GM18867 (cell line): ENCODE data around the gene TACC3.
A peak's percentile ranks its signal among the peaks of the same experiment; 100 is the strongest.

Source experiments
- ATAC-seq: cut with Tn5 transposase; IDR thresholded peaks from one replicate; pipeline ENCODE4 v1.9.1; 2021; ENCODE audit warnings: mild to moderate bottlenecking, moderate library complexity; ENCODE audit not compliant: unreplicated experiment

The TACC3 gene

GRCh38 chr4:1788254-1788973, 67.1 kb downstream of the TACC3 start:
- no peak for ATAC-seq

- no peak for ATAC-seq
These were observed 68.2 kb downstream of the TACC3 start for GRCh38 chr4:1789552-1789951.

- ATAC-seq = no peak
These were observed 68.7 kb downstream of the TACC3 start for GRCh38 chr4:1790005-1790404.

- no peak for ATAC-seq
These were observed 71.0 kb downstream of the TACC3 start for GRCh38 chr4:1792158-1792831.

GRCh38 chr4:1792832-1793495, 71.6 kb downstream of the TACC3 start, which contains the start of gene FGFR3:
Gene FGFR3 (plus strand): TSS chr4:1793293. CDS start chr4:1793935, 642 bp downstream.
- peak; percentile 63 for ATAC-seq

- peak; percentile 18 for ATAC-seq
These were observed 72.1 kb downstream of the TACC3 start for GRCh38 chr4:1793496-1793840.

GRCh38 chr4:1793940-1794808, 72.9 kb downstream of the TACC3 start:
- ATAC-seq = no peak
